SK-N-SH (cell line): ENCODE data around the gene PABPC1L. TPM values are rescaled to one million over a fixed set of nuclear protein-coding genes. Genes with fewer than 3 reads are reported as not detected.
A peak's percentile ranks its signal among the peaks of the same experiment; 100 is the strongest.

Experiments used
- CTCF ChIA-PET: fragments of 300-600, 350-600 bp; formaldehyde crosslinking; extraction: SDS; loops from one replicate; lab custom pipeline; 2021; lab: Yijun Ruan, JAX
- POLR2A ChIA-PET: fragments of 350-600 bp; sonication (Branson Sonifier 250); formaldehyde crosslinking; extraction: SDS; loops from one replicate; lab custom pipeline; 2020; ENCODE audit warnings: antibody characterized with exemption, inconsistent platforms; lab: Yijun Ruan, JAX
- DNase-seq: peaks from one replicate; pipeline ENCODE4 v3.0.0; 2012
- H2AFZ ChIP-seq: fragments of 200-600 bp; sonication (generic); 2 replicates; pipeline ENCODE4 v1.8.1; 2016; ENCODE audit warnings: antibody characterized with exemption, mild to moderate bottlenecking, low read depth
- H3F3A ChIP-seq: fragments of 200-600 bp; sonication (generic); replicated peaks from 2 replicates; pipeline ENCODE3; 2016; ENCODE audit warnings: antibody characterized with exemption, mild to moderate bottlenecking; ENCODE audit not compliant: insufficient read depth
- H3K27ac ChIP-seq, 2 experiments: fragments of 200-500 bp in 1 of 2; fragments of 200-600 bp in 1 of 2; sonication (Bioruptor generic) in 1 of 2; sonication (generic), shearing (Covaris generic) in 1 of 2; 2 replicates each; pipeline versions ENCODE4 v1.5.1 to v1.6.1; 2014 to 2016; ENCODE audit warnings: low read depth in 2 of 2, inconsistent platforms in 1 of 2, low read length in 1 of 2, mild to moderate bottlenecking in 1 of 2, mixed read lengths in 1 of 2
- H3K27me3 ChIP-seq: fragments of 200-600 bp; sonication (generic), shearing (Covaris generic); 2 replicates; pipeline ENCODE4 v1.6.1; 2016; ENCODE audit warnings: mixed run types; ENCODE audit not compliant: insufficient read depth
- H3K36me3 ChIP-seq, 2 experiments: fragments of 200-500 bp in 1 of 2; fragments of 200-600 bp in 1 of 2; sonication (Bioruptor generic) in 1 of 2; sonication (generic) in 1 of 2; replicated peaks in 1 of 2; 2 replicates each; pipeline versions ENCODE3 to v1.5.1; 2014 to 2016; ENCODE audit warnings: low read length in 1 of 2, mild to moderate bottlenecking in 1 of 2; ENCODE audit not compliant: insufficient read depth in 2 of 2, control insufficient read depth in 1 of 2
- H3K4me1 ChIP-seq, 2 experiments: fragments of 200-500 bp in 1 of 2; fragments of 200-600 bp in 1 of 2; sonication (Bioruptor generic) in 1 of 2; sonication (generic), shearing (Covaris generic) in 1 of 2; 2 replicates each; pipeline versions ENCODE4 v1.5.1 to v1.6.1; 2014 to 2016; ENCODE audit warnings: low read depth in 1 of 2, low read length in 1 of 2, mixed run types in 1 of 2; ENCODE audit not compliant: insufficient read depth in 2 of 2, control insufficient read depth in 1 of 2
- H3K4me2 ChIP-seq: fragments of 200-600 bp; sonication (generic), shearing (Covaris generic); 2 replicates; pipeline ENCODE4 v1.6.1; 2017; ENCODE audit warnings: mixed run types
- H3K4me3 ChIP-seq, 2 experiments: fragments of 200-500 bp in 1 of 2; fragments of 200-600 bp in 1 of 2; sonication (Bioruptor generic) in 1 of 2; sonication (generic), shearing (Covaris generic) in 1 of 2; 2 replicates each; pipeline versions ENCODE4 v1.5.1 to v1.8.1; 2014 to 2016; ENCODE audit warnings: low read depth in 2 of 2, inconsistent platforms in 1 of 2, low read length in 1 of 2, mild to moderate bottlenecking in 1 of 2, mixed read lengths in 1 of 2, moderate library complexity in 1 of 2
- H3K79me2 ChIP-seq: fragments of 200-600 bp; sonication (generic); 2 replicates; pipeline ENCODE4 v1.8.1; 2017; ENCODE audit warnings: mild to moderate bottlenecking; ENCODE audit not compliant: insufficient read depth
- H3K9ac ChIP-seq: fragments of 200-600 bp; sonication (generic); 2 replicates; pipeline ENCODE4 v1.6.1; 2017; ENCODE audit warnings: mixed run types
- H3K9me2 ChIP-seq: fragments of 200-600 bp; sonication (generic); 2 replicates; pipeline ENCODE4 v1.6.1; 2017; ENCODE audit warnings: mixed run types
- H3K9me3 ChIP-seq: fragments of 200-600 bp; sonication (generic); 2 replicates; pipeline ENCODE4 v1.6.1; 2017; ENCODE audit warnings: mixed run types, mild to moderate bottlenecking, moderate library complexity
- H4K20me1 ChIP-seq: fragments of 200-600 bp; sonication (generic); 2 replicates; pipeline ENCODE4 v1.6.1; 2017; ENCODE audit warnings: mild to moderate bottlenecking, mixed run types; ENCODE audit not compliant: insufficient read depth
- FOSL2 ChIP-seq: IDR thresholded peaks from 2 replicates; pipeline ENCODE4 v1.4.0; 2012; ENCODE audit warnings: low read depth, mild to moderate bottlenecking, moderate library complexity, borderline replicate concordance
- FOXJ3 ChIP-seq: sonication (generic); formaldehyde crosslinking; IDR thresholded peaks from 2 replicates; pipeline ENCODE4 v1.5.1; 2020; ENCODE audit warnings: mild to moderate bottlenecking, missing genetic modification reagents
- GABPA ChIP-seq: IDR thresholded peaks from 2 replicates; pipeline ENCODE4 v1.4.0; 2012; ENCODE audit warnings: low read depth, mild to moderate bottlenecking
- MEF2A ChIP-seq: IDR thresholded peaks from 2 replicates; pipeline ENCODE4 v1.4.0; 2012; ENCODE audit warnings: low read depth, borderline replicate concordance
- NRF1 ChIP-seq: IDR thresholded peaks from 2 replicates; pipeline ENCODE4 v1.6.1; 2012; ENCODE audit warnings: low read depth, mild to moderate bottlenecking, low read length
- PBX3 ChIP-seq: IDR thresholded peaks from 2 replicates; pipeline ENCODE4; 2012
- POLR2AphosphoS5 ChIP-seq: IDR thresholded peaks from 2 replicates; pipeline ENCODE4 v1.6.1; 2012; ENCODE audit warnings: low read depth, low read length
- RAD21 ChIP-seq: IDR thresholded peaks from 2 replicates; pipeline ENCODE4 v1.6.1; 2012; ENCODE audit warnings: mild to moderate bottlenecking, low read length
- RCOR1 ChIP-seq: fragments of 150-350 bp; IDR thresholded peaks from 2 replicates; pipeline ENCODE4 v1.6.1; 2017; ENCODE audit warnings: antibody characterized with exemption, low read length
- REST ChIP-seq: IDR thresholded peaks from 2 replicates; pipeline ENCODE4 v1.6.1; 2012; ENCODE audit warnings: mild to moderate bottlenecking, low read depth, low read length, moderate library complexity
- RXRA ChIP-seq: IDR thresholded peaks from 2 replicates; pipeline ENCODE4 v1.4.0; 2012; ENCODE audit warnings: low read depth, mild to moderate bottlenecking, borderline replicate concordance
- SIN3A ChIP-seq: IDR thresholded peaks from 2 replicates; pipeline ENCODE4 v1.6.1; 2012; ENCODE audit warnings: low read depth, mild to moderate bottlenecking, low read length, moderate library complexity, borderline replicate concordance
- SMC3 ChIP-seq: IDR thresholded peaks from 2 replicates; pipeline ENCODE4 v1.6.1; 2012; ENCODE audit warnings: low read depth, low read length, improper control_type of control experiment
- TAF1 ChIP-seq: IDR thresholded peaks from 2 replicates; pipeline ENCODE4 v1.6.1; 2012; ENCODE audit warnings: low read depth, mild to moderate bottlenecking, low read length, moderate library complexity, borderline replicate concordance
- TEAD4 ChIP-seq: IDR thresholded peaks from 2 replicates; pipeline ENCODE4 v1.4.0; 2012; ENCODE audit warnings: mild to moderate bottlenecking, borderline replicate concordance; ENCODE audit not compliant: insufficient read depth
- USF1 ChIP-seq: IDR thresholded peaks from 2 replicates; pipeline ENCODE4 v1.4.0; 2012; ENCODE audit warnings: low read depth, borderline replicate concordance
- USF2 ChIP-seq: fragments of 150-350 bp; IDR thresholded peaks from 2 replicates; pipeline ENCODE4 v1.6.1; 2017; ENCODE audit warnings: antibody characterized with exemption, low read length, low read depth, borderline replicate concordance
- YY1 ChIP-seq: IDR thresholded peaks from 2 replicates; pipeline ENCODE4 v1.4.0; 2012; ENCODE audit warnings: low read depth, mild to moderate bottlenecking
- ZBTB33 ChIP-seq: IDR thresholded peaks from 2 replicates; pipeline ENCODE4 v1.4.0; 2012; ENCODE audit warnings: low read depth, borderline replicate concordance
- WGBS: methylation state at CpG from one replicate; pipeline ENCODE4 v1.1.6; 2017; ENCODE audit warnings: low lambda C conversion rate; 5-methylcytosine and 5-hydroxymethylcytosine counted together
- polyA plus RNA-seq, 3 experiments: library from polyadenylated mRNA; depleted of rRNA; stranded (reverse); fragments of >200 nt; gene quantifications; 2 replicates each; pipeline ENCODE4 v1.2.3, GENCODE V29; 2012

The PABPC1L gene
- polyA plus RNA-seq, 1 of the 3 experiments (the other 2 are of a cell fraction): 205 TPM

- no peak for TF ChIP-seq SIN3A
- TF ChIP-seq REST: no peak
- no peak for TF ChIP-seq SMC3
- no peak for TF ChIP-seq ZBTB33
- TF ChIP-seq RXRA: no peak
- TF ChIP-seq POLR2AphosphoS5: peak; percentile 67; the same call in 1 of the 2 replicates
Observed at GRCh38 chr20:44885392-44886265, 24.2 kb upstream of the PABPC1L start, which contains the start of gene YWHAB (continued).

- Histone ChIP-seq H4K20me1 (peaks cover 53% of the 10 kb centered on the region), H3K9ac (peak overlapping the region; percentile 96), H3K4me1 (peaks cover 14 to 19% of the 10 kb centered on the region in 2 experiments; a peak in 3 of 4 replicates), H3K36me3 (peaks cover 23 to 26% of the 10 kb centered on the region in 2 experiments), H3K4me3 (peak overlapping the region; percentile 90 to 95), H3K4me2 (peak overlapping the region; percentile 91), H3K9me2 (no peaks in the 10 kb centered on the region), H3K27me3 (no peaks in the 10 kb centered on the region), H3K9me3 (no peaks in the 10 kb centered on the region), H2AFZ (no peak overlapping the region), H3K79me2 (peaks cover 58% of the 10 kb centered on the region), H3F3A (peaks cover 6% of the 10 kb centered on the region), H3K27ac (peak overlapping the region; percentile 91 to 95)
- ChIA-PET CTCF (no interaction called here), POLR2A (interaction anchor here (1.1 kb wide), 1 partner anchor 80 kb away, joined by 5 read pairs; no protein-coding TSS in a partner anchor)
- no peak for DNase-seq
- WGBS: under 1% methylated on average over 8 of the region's 8 CpGs
- TF ChIP-seq GABPA (no peak), USF2 (no peak), YY1 (no peak), USF1 (no peak), PBX3 (no peak), MEF2A (no peak), FOXJ3 (no peak), RAD21 (no peak), FOSL2 (no peak), SMC3 (no peak), NRF1 (no peak), TEAD4 (no peak), RCOR1 (no peak), TAF1 (no peak)
Observed at GRCh38 chr20:44886266-44886651, 23.6 kb upstream of the PABPC1L start.
